ENCODE measurements around the gene HELZ. TPM values are rescaled to one million over a fixed set of nuclear protein-coding genes. Genes with fewer than 3 reads are reported as not detected.

Gene HELZ
- total RNA-seq, 1 donor = 46.5 TPM

GRCh38 chr17:67248291-67248690 lies 3.3 kb upstream of the HELZ start:
- no peak for DNase-seq (ENCODE audit: low read depth)
- no peak overlapping the region for H3K4me3 ChIP-seq (ENCODE audit: low read depth, low read length)
- no peak for TF ChIP-seq CTCF (IDR thresholded peaks at IDR 0.05; ENCODE audit: insufficient read depth, low read length)

- TF ChIP-seq CTCF (IDR thresholded peaks at IDR 0.05; ENCODE audit: insufficient read depth, low read length) = no peak
Observed at GRCh38 chr17:67247416-67247900, 2.5 kb upstream of the HELZ start.

GRCh38 chr17:67246653-67247415 lies 1.8 kb upstream of the HELZ start:
- H3K4me3 ChIP-seq (ENCODE audit: low read depth, low read length) = peak overlapping the region; percentile 87
- DNase-seq (ENCODE audit: low read depth) = no peak
- no peak for TF ChIP-seq CTCF (IDR thresholded peaks at IDR 0.05; ENCODE audit: insufficient read depth, low read length)

More at GRCh38 chr17:67247416-67247900, 2.5 kb upstream of the HELZ start:
- no peak overlapping the region for H3K4me3 ChIP-seq (ENCODE audit: low read depth, low read length)
- no peak for DNase-seq (ENCODE audit: low read depth)

DNA sequence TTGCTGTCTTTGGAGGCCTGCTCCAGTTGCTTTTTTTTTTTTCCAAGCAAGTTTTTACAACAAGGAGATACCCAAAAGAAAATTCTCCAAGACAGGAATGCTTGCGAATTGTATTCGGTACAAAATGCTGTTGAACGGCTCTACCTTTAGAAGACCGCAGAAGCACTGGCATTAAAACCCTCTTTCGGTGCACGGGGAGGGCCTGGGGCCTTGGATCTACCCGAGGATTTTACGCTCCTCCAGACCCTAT lies 1.3 kb upstream of the HELZ start:
- TF ChIP-seq CTCF (IDR thresholded peaks at IDR 0.05; ENCODE audit: insufficient read depth, low read length) = no peak
- H3K4me3 ChIP-seq (ENCODE audit: low read depth, low read length) = peak overlapping the region; percentile 87
- DNase-seq (ENCODE audit: low read depth) = no peak

- peak overlapping the region; percentile 87 for H3K4me3 ChIP-seq (ENCODE audit: low read depth, low read length)
- TF ChIP-seq CTCF (IDR thresholded peaks at IDR 0.05; ENCODE audit: insufficient read depth, low read length) = no peak
- DNase-seq (ENCODE audit: low read depth) = no peak
Observed at GRCh38 chr17:67245694-67246402, 852 bp upstream of the HELZ start.

GRCh38 chr17:67244431-67245072 lies 444 bp downstream of the HELZ start:
- peak overlapping the region; percentile 87 for H3K4me3 ChIP-seq (ENCODE audit: low read depth, low read length)
- TF ChIP-seq CTCF (IDR thresholded peaks at IDR 0.05; ENCODE audit: insufficient read depth, low read length) = no peak
- DNase-seq (ENCODE audit: low read depth) = no peak
